Loucy (cell line): ENCODE data around the gene BBLN.

Source experiments
- H2AFZ ChIP-seq: fragments of 200-600 bp; sonication (generic); 2 replicates; pipeline ENCODE4 v1.6.0; 2016; ENCODE audit warnings: antibody characterized with exemption, mild to moderate bottlenecking, low read length, moderate library complexity
- H3F3A ChIP-seq: fragments of 200-600 bp; 2 replicates; pipeline ENCODE4 v1.6.0; 2016; ENCODE audit warnings: antibody characterized with exemption, low read depth, mild to moderate bottlenecking
- H3K27me3 ChIP-seq: fragments of 200-600 bp; sonication (generic); 2 replicates; pipeline ENCODE4 v1.6.1; 2014; ENCODE audit warnings: low read length, mild to moderate bottlenecking; ENCODE audit not compliant: insufficient read depth, poor library complexity, severe bottlenecking
- H3K36me3 ChIP-seq: fragments of 200-600 bp; sonication (generic); 2 replicates; pipeline ENCODE4 v1.6.1; 2016; ENCODE audit warnings: low read length; ENCODE audit not compliant: insufficient read depth
- H3K4me1 ChIP-seq: fragments of 200-600 bp; sonication (generic); 2 replicates; pipeline ENCODE4 v1.5.1; 2014; ENCODE audit warnings: low read length, mild to moderate bottlenecking; ENCODE audit not compliant: insufficient read depth, poor library complexity, severe bottlenecking
- H3K4me2 ChIP-seq: fragments of 200-600 bp; sonication (generic); 2 replicates; pipeline ENCODE4 v1.6.0; 2014; ENCODE audit warnings: antibody characterized with exemption, low read length, low read depth, mild to moderate bottlenecking; ENCODE audit not compliant: poor library complexity, severe bottlenecking
- H3K4me3 ChIP-seq: fragments of 200-600 bp; sonication (generic); 2 replicates; pipeline ENCODE4 v1.5.1; 2014; ENCODE audit warnings: low read length, mild to moderate bottlenecking, mixed read lengths; ENCODE audit not compliant: poor library complexity, severe bottlenecking
- H3K79me2 ChIP-seq: fragments of 200-600 bp; sonication (generic); 2 replicates; pipeline ENCODE4 v1.6.1; 2014; ENCODE audit warnings: low read length; ENCODE audit not compliant: insufficient read depth
- H3K9ac ChIP-seq: fragments of 200-600 bp; sonication (generic); 2 replicates; pipeline ENCODE4 v1.6.0; 2014; ENCODE audit warnings: mild to moderate bottlenecking, low read depth, low read length, moderate library complexity; ENCODE audit not compliant: poor library complexity, severe bottlenecking
- H3K9me2 ChIP-seq: fragments of 200-600 bp; sonication (generic); replicated peaks from 2 replicates; pipeline ENCODE4 v1.6.1; 2016; ENCODE audit warnings: low read depth, low read length, mixed read lengths
- H3K9me3 ChIP-seq: fragments of 200-600 bp; sonication (generic); 2 replicates; pipeline ENCODE4 v1.6.1; 2014; ENCODE audit warnings: mild to moderate bottlenecking, antibody characterized with exemption, low read length, low read depth; ENCODE audit not compliant: insufficient read depth
- H4K20me1 ChIP-seq: fragments of 200-600 bp; sonication (generic); 2 replicates; pipeline ENCODE4 v1.6.0; 2014; ENCODE audit warnings: antibody characterized with exemption, low read length, mild to moderate bottlenecking; ENCODE audit not compliant: insufficient read depth, poor library complexity, severe bottlenecking
- EZH2phosphoT487 ChIP-seq: fragments of 200-600 bp; IDR thresholded peaks from 2 replicates; pipeline ENCODE4 v1.6.1; 2018; ENCODE audit warnings: antibody characterized with exemption, mild to moderate bottlenecking, moderate library complexity, borderline replicate concordance
- TF ChIP-seq, protein P1 (sequence below): fragments of 200-600 bp; sonication (generic); conservative IDR thresholded peaks from 2 replicates; pipeline ENCODE4 v1.5.1; 2014; ENCODE audit warnings: mild to moderate bottlenecking, antibody characterized with exemption, low read length

BBLN gene

DNA sequence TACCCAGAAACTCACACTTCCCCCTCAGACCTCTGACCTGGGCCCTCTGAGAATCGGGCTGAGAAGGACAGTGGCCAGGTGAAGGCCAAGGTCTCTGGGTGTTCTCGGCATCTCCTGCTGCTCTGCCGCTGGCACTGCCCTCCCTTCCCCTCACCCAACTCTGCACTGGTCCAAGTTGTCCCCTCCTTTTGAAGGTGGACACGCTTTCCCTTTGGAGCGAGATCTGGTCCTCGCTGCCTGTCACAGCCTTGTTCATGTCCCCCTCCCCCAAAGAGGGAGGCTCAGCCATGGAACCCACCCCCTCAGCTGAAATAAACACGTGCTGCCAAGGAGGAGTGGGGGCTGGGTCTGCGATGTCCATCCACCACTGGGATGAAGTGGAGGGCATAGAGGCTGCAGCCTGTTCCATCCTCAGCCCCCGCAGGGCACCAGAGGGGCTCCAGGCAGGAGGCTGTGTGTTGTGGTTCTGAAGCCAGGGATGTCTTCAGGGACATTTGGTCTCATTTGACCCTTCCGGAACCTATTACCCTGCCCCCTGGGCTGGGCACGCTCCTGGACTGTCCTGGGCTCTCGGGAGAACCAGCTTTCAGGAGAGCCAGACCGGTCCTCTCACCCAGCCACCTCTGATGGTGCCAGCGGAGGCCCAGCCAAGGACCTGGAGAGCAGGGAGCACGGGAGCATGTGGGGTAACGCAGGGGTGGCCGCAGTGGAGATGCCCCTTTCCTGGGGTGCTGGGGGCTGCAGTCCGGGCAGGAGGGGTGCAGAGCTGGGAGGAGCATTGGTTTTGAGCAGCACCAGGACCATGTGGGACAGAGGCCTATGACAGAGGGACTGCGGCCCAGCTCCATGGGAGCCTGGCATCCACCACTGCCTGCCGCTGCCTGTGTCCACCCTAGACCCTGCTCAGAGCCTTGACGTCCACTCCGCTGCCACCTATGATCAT, 15.6 kb upstream of the BBLN start:
- H4K20me1 ChIP-seq: no peaks in the 10 kb centered on the region
- no peaks in the 10 kb centered on the region for H3K9me3 ChIP-seq
- no peaks in the 10 kb centered on the region for H3K36me3 ChIP-seq
- TF ChIP-seq EZH2phosphoT487: no peak
- no peak overlapping the region for H3K9ac ChIP-seq
- H3K9me2 ChIP-seq: no peaks in the 10 kb centered on the region
- no peak overlapping the region for H3K4me2 ChIP-seq
- H3K4me1 ChIP-seq: peaks cover 13% of the 10 kb centered on the region
- H3K79me2 ChIP-seq: no peaks in the 10 kb centered on the region
- H3F3A ChIP-seq: no peaks in the 10 kb centered on the region
- no peak overlapping the region for H2AFZ ChIP-seq
- H3K27me3 ChIP-seq: no peaks in the 10 kb centered on the region
- H3K4me3 ChIP-seq: no peak overlapping the region

- Histone ChIP-seq H3K9ac (no peak overlapping the region), H3K4me1 (peaks cover 17% of the 10 kb centered on the region)
Observed at GRCh38 chr9:128145536-128145935, 14.5 kb upstream of the BBLN start.

DNA sequence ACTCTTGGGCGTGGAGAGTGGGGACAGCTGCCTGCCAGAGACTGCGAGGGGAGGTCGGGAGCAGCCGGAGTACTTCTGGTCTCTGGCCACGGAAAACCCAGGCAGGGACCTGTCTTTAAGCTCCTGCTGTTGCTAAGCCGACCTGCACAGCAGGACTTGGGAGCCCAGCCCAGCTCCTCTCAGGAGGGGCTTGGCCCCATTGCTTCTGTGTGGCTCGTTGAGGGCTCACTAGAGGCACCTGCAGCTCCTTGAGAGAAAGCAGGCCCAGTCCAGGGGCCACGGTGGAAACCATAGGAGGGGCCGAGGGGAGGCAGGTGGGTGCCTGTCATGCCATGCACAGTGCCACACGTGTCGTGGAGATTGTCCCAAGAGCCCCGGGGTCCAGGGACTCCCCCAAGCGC, 14.1 kb upstream of the BBLN start:
- Histone ChIP-seq H3K9ac (no peak overlapping the region), H3K9me2 (no peaks in the 10 kb centered on the region), H3K4me3 (no peak overlapping the region), H4K20me1 (no peaks in the 10 kb centered on the region), H3K4me2 (no peak overlapping the region), H2AFZ (no peak overlapping the region), H3K36me3 (no peaks in the 10 kb centered on the region), H3K27me3 (no peaks in the 10 kb centered on the region), H3K4me1 (peaks cover 17% of the 10 kb centered on the region), H3F3A (no peaks in the 10 kb centered on the region), H3K79me2 (no peaks in the 10 kb centered on the region), H3K9me3 (no peaks in the 10 kb centered on the region)
- TF ChIP-seq, protein P1, sequence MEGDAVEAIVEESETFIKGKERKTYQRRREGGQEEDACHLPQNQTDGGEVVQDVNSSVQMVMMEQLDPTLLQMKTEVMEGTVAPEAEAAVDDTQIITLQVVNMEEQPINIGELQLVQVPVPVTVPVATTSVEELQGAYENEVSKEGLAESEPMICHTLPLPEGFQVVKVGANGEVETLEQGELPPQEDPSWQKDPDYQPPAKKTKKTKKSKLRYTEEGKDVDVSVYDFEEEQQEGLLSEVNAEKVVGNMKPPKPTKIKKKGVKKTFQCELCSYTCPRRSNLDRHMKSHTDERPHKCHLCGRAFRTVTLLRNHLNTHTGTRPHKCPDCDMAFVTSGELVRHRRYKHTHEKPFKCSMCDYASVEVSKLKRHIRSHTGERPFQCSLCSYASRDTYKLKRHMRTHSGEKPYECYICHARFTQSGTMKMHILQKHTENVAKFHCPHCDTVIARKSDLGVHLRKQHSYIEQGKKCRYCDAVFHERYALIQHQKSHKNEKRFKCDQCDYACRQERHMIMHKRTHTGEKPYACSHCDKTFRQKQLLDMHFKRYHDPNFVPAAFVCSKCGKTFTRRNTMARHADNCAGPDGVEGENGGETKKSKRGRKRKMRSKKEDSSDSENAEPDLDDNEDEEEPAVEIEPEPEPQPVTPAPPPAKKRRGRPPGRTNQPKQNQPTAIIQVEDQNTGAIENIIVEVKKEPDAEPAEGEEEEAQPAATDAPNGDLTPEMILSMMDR: no peak
- TF ChIP-seq EZH2phosphoT487: no peak

More at GRCh38 chr9:128145536-128145935, 14.5 kb upstream of the BBLN start:
- H3K27me3 ChIP-seq: no peaks in the 10 kb centered on the region
- H3K79me2 ChIP-seq: no peaks in the 10 kb centered on the region
- no peaks in the 10 kb centered on the region for H3F3A ChIP-seq
- H3K4me3 ChIP-seq: no peak overlapping the region
- TF ChIP-seq EZH2phosphoT487: no peak
- TF ChIP-seq, protein P1: no peak
- no peaks in the 10 kb centered on the region for H3K36me3 ChIP-seq
- no peaks in the 10 kb centered on the region for H3K9me3 ChIP-seq
- no peaks in the 10 kb centered on the region for H4K20me1 ChIP-seq
- no peak overlapping the region for H3K4me2 ChIP-seq
- no peaks in the 10 kb centered on the region for H3K9me2 ChIP-seq
- no peak overlapping the region for H2AFZ ChIP-seq
